HCT116 (cell line): Measurements from ENCODE around the gene ARMH4. TPM values are rescaled to one million over a fixed set of nuclear protein-coding genes. Genes with fewer than 3 reads are reported as not detected.

Source experiments
- ATAC-seq: fragments of 200-7000 bp; cut with Tn5 transposase; 2 replicates; pipeline ENCODE4 v1.9.1; 2020; ENCODE audit warnings: mild to moderate bottlenecking, moderate library complexity
- BruUV-seq: library from RNA; stranded (reverse); fragments of 400-500 nt; replicated peaks from 2 replicates; lab custom pipeline; 2021; lab: Mats Ljungman, UMichigan
- CTCF ChIA-PET: fragments of 300-600 bp; sonication (Branson Sonifier 250); formaldehyde crosslinking; loops from one replicate; lab custom pipeline; 2021; ENCODE audit warnings: antibody characterized with exemption; lab: Charles Lee
- POLR2A ChIA-PET: fragments of 300-600, 350-600 bp; sonication (Branson Sonifier 250); formaldehyde crosslinking; loops from one replicate; lab custom pipeline; 2021; ENCODE audit warnings: antibody characterized with exemption; lab: Charles Lee
- RAD21 ChIA-PET, 2 experiments: fragments of 300-600 bp; sonication (Branson Sonifier 250); formaldehyde crosslinking; loops; one replicate each; lab custom pipeline; 2023; ENCODE audit warnings: low total read pairs in 2 of 2; ENCODE audit not compliant: uncharacterized antibody in 2 of 2, unreplicated experiment in 2 of 2, low non-redundant PET in 1 of 2; lab: Charles Lee
- DNase-seq: peaks from one replicate; pipeline ENCODE4 v3.0.0-alpha.2; 2010; ENCODE audit warnings: low read depth, low spot score
- H2AFZ ChIP-seq: fragments of 200-600 bp; shearing (Covaris generic), sonication (generic); 2 replicates; pipeline ENCODE4 v1.6.1; 2017; ENCODE audit warnings: low read depth, mixed run types, mixed read lengths, antibody characterized with exemption, low read length; ENCODE audit not compliant: poor library complexity, severe bottlenecking
- H3K27ac ChIP-seq: 2 replicates; pipeline ENCODE4 v1.5.1; 2012; ENCODE audit warnings: low read depth, low read length
- H3K27me3 ChIP-seq: fragments of 200-600 bp; sonication (generic); 2 replicates; pipeline ENCODE4 v1.6.1; 2016; ENCODE audit warnings: mixed run types, low read length, mixed read lengths; ENCODE audit not compliant: insufficient read depth
- H3K36me3 ChIP-seq, 2 experiments: fragments of 200-500 bp in 1 of 2; fragments of 200-600 bp in 1 of 2; sonication (Bioruptor generic) in 1 of 2; sonication (generic) in 1 of 2; 2 replicates each; pipeline versions ENCODE4 v1.5.1 to v1.6.1; 2014 to 2016; ENCODE audit warnings: low read length in 2 of 2, inconsistent platforms in 1 of 2, mixed read lengths in 1 of 2, mixed run types in 1 of 2; ENCODE audit not compliant: insufficient read depth in 2 of 2, control insufficient read depth in 1 of 2
- H3K4me1 ChIP-seq, 2 experiments: fragments of 200-600 bp in 1 of 2; sonication (generic) in 1 of 2; 2 replicates each; pipeline versions ENCODE4 v1.5.1 to v1.6.1; 2012 to 2017; ENCODE audit warnings: low read length in 2 of 2, inconsistent platforms in 1 of 2, mild to moderate bottlenecking in 1 of 2, mixed read lengths in 1 of 2, mixed run types in 1 of 2, moderate library complexity in 1 of 2; ENCODE audit not compliant: insufficient read depth in 2 of 2, control insufficient read depth in 1 of 2
- H3K4me2 ChIP-seq: fragments of 200-600 bp; sonication (generic); 2 replicates; pipeline ENCODE4 v1.6.1; 2017; ENCODE audit warnings: mixed run types, low read length, mixed read lengths
- H3K4me3 ChIP-seq, 2 experiments: fragments of 200-600 bp in 1 of 2; sonication (generic) in 1 of 2; replicated peaks in 1 of 2; 2 replicates each; pipeline ENCODE4 v1.5.1; 2011 to 2016; ENCODE audit warnings: low read length in 2 of 2, control low read depth in 1 of 2, low read depth in 1 of 2, mild to moderate bottlenecking in 1 of 2, mixed read lengths in 1 of 2, mixed run types in 1 of 2
- H3K79me2 ChIP-seq: fragments of 200-600 bp; sonication (generic); 2 replicates; pipeline ENCODE4 v1.6.1; 2017; ENCODE audit warnings: mild to moderate bottlenecking, mixed run types, low read length, moderate library complexity, mixed read lengths; ENCODE audit not compliant: insufficient read depth
- H3K9ac ChIP-seq: fragments of 200-600 bp; sonication (generic); 2 replicates; pipeline ENCODE4 v1.6.1; 2016; ENCODE audit warnings: low read length, mixed read lengths
- H3K9me2 ChIP-seq: fragments of 200-600 bp; sonication (generic), shearing (Covaris generic); 2 replicates; pipeline ENCODE4 v1.6.1; 2017; ENCODE audit warnings: mixed run types, mild to moderate bottlenecking, moderate library complexity; ENCODE audit not compliant: insufficient read depth
- H3K9me3 ChIP-seq, 2 experiments: fragments of 200-500 bp in 1 of 2; fragments of 200-600 bp in 1 of 2; sonication (Bioruptor generic) in 1 of 2; sonication (generic) in 1 of 2; 2 replicates each; pipeline ENCODE4 v1.6.1; 2014 to 2017; ENCODE audit warnings: low read length in 2 of 2, mixed read lengths in 2 of 2, inconsistent platforms in 1 of 2, low read depth in 1 of 2, mild to moderate bottlenecking in 1 of 2, mixed run types in 1 of 2, moderate library complexity in 1 of 2; ENCODE audit not compliant: control insufficient read depth in 1 of 2, insufficient read depth in 1 of 2
- H4K20me1 ChIP-seq: fragments of 200-600 bp; sonication (generic), shearing (Covaris generic); 2 replicates; pipeline ENCODE4 v1.6.1; 2017; ENCODE audit warnings: mixed run types, mild to moderate bottlenecking, moderate library complexity; ENCODE audit not compliant: insufficient read depth
- CTCF ChIP-seq, 3 experiments: fragments of 200-600 bp in 1 of 3; sonication (generic) in 1 of 3; IDR thresholded peaks in 2 of 3; conservative IDR thresholded peaks in 1 of 3; 2 replicates each; pipeline ENCODE4 v1.5.1; 2012 to 2017; ENCODE audit warnings: low read depth in 2 of 3, low read length in 2 of 3, antibody characterized with exemption in 1 of 3, borderline replicate concordance in 1 of 3, control low read depth in 1 of 3, mild to moderate bottlenecking in 1 of 3, mixed read lengths in 1 of 3, mixed run types in 1 of 3, moderate library complexity in 1 of 3; ENCODE audit not compliant: insufficient read depth in 1 of 3
- EGR1 ChIP-seq: IDR thresholded peaks from 2 replicates; pipeline ENCODE4 v1.6.1; 2012; ENCODE audit warnings: low read depth
- POLR2A ChIP-seq: IDR thresholded peaks from 2 replicates; pipeline ENCODE4 v1.7.0; 2011; ENCODE audit warnings: borderline replicate concordance; ENCODE audit not compliant: insufficient read depth, insufficient read length; ENCODE audit errors: extremely low read depth
- RAD21 ChIP-seq: IDR thresholded peaks from 2 replicates; pipeline ENCODE4 v1.6.1; 2012; ENCODE audit warnings: low read depth, mild to moderate bottlenecking
- SIN3A ChIP-seq: IDR thresholded peaks from 2 replicates; pipeline ENCODE4 v1.6.1; 2012; ENCODE audit warnings: low read depth
- SP1 ChIP-seq: IDR thresholded peaks from 2 replicates; pipeline ENCODE4 v1.6.1; 2012; ENCODE audit warnings: low read depth
- ZNF274 ChIP-seq: fragments of 200-500 bp; sonication (Bioruptor generic); IDR thresholded peaks from 2 replicates; pipeline ENCODE4 v1.6.1; 2014; ENCODE audit warnings: mild to moderate bottlenecking, low read depth, low read length, inconsistent platforms
- intact Hi-C: fragments of 100-400 bp; cut with micrococcal nuclease; formaldehyde crosslinking; loops from 2 replicates; pipeline ENCODE4 v1.10.0; 2022
- total RNA-seq: library from RNA; stranded (reverse); gene quantifications from one replicate; pipeline ENCODE4 v1.2.1, GENCODE V29; 2021; ENCODE audit not compliant: unreplicated experiment

ARMH4 gene
- total RNA-seq, 1 experiment from 2014 or later: 1.7 TPM

DNA sequence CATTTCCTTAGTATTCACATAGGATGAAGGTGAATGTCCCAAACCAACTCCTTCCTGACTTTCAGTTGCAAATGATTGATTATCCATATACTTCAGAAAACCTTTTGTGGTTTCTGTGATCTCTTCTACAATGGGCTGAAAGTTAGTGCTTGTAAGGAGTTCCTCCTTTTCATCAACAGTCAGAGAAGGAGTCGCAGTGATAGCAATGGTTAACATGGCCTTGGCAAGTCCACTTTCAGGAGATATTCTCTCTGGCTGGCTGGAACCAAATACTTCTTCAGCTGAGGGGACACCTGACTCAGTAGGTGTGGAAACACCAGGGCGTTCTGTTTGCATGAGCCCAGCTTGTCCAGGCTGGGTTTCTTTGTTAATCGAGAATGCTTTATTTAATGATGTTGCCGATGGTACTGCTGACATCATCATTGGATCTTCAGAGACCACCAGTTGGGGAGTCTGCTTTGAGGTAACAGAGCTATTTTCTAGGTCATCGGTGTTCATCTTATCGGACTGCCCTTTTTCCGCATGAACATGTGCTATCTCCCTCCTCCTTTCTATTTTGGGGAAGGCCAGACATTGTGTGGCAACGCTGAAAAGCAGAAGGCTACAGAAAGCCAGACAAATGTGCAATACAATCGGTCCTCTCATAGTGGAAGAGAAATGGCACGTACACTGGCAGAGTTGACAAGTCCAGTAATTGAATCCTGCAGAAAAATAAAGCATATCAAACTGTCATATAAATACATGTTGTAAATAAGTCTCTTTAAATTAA lies 13.1 kb downstream of the ARMH4 start:
- Histone ChIP-seq H3K27ac (no peak overlapping the region), H3K27me3 (no peaks in the 10 kb centered on the region), H3K36me3 (no peaks in the 10 kb centered on the region), H3K9me3 (no peaks in the 10 kb centered on the region), H3K4me2 (no peak overlapping the region), H2AFZ (no peak overlapping the region), H3K9me2 (no peaks in the 10 kb centered on the region), H4K20me1 (no peaks in the 10 kb centered on the region), H3K4me3 (no peak overlapping the region), H3K4me1 (0 out of 4 replicates have a peak, but pooled peaks cover 0 to 3% of the 10 kb centered on the region in 2 experiments), H3K9ac (no peak overlapping the region), H3K79me2 (no peaks in the 10 kb centered on the region)
- ATAC-seq (no peak), DNase-seq (no peak)
- intact Hi-C loops: no loop called here
- ChIA-PET CTCF (no interaction called here), POLR2A (no interaction called here), RAD21 (no interaction called here)
- BruUV-seq: no TSS peak
- TF ChIP-seq POLR2A (no peak), SP1 (no peak), RAD21 (no peak), EGR1 (no peak), CTCF (IDR thresholded peaks at IDR 0.05 in 2 of 3, conservative IDR thresholded peaks at IDR 0.05 in 1 of 3; ENCODE audit: borderline replicate concordance in 1 of 3, insufficient read depth in 1 of 3, low read depth in 2 of 3, low read length in 2 of 3) (no peak), ZNF274 (no peak), SIN3A (no peak)
